Mucosa of rectum (tissue), 2 donors: Measurements from ENCODE around the gene F2R.
A peak's percentile ranks its signal among the peaks of the same experiment; 100 is the strongest.

ENCODE experiments used
- H3K27ac ChIP-seq, 2 donors: one replicate each; pipeline ENCODE4 v1.7.0; 2013; ENCODE audit warnings: inconsistent platforms in 2 of 2, low read depth in 2 of 2, low read length in 2 of 2
- H3K27me3 ChIP-seq, 2 donors: one replicate each; pipeline ENCODE4 v1.7.0; 2013; ENCODE audit warnings: low read length in 2 of 2; ENCODE audit not compliant: control insufficient read depth in 2 of 2, insufficient read depth in 2 of 2
- H3K36me3 ChIP-seq, 2 donors: one replicate each; pipeline ENCODE4 v1.7.0; 2013; ENCODE audit warnings: low read length in 2 of 2; ENCODE audit not compliant: control insufficient read depth in 2 of 2, insufficient read depth in 2 of 2
- H3K4me1 ChIP-seq, 2 donors: one replicate each; pipeline ENCODE4 v1.7.0; 2013; ENCODE audit warnings: low read length in 2 of 2, mild to moderate bottlenecking in 1 of 2; ENCODE audit not compliant: control insufficient read depth in 2 of 2, insufficient read depth in 2 of 2
- H3K4me3 ChIP-seq, 2 donors: one replicate each; pipeline ENCODE4 v1.7.0; 2013; ENCODE audit warnings: low read length in 2 of 2
- H3K9ac ChIP-seq, 2 donors: one replicate each; pipeline ENCODE4 v1.7.0; 2013; ENCODE audit warnings: low read length in 2 of 2, low read depth in 1 of 2, mild to moderate bottlenecking in 1 of 2
- H3K9me3 ChIP-seq, 2 donors: one replicate each; pipeline ENCODE4 v1.7.0; 2013; ENCODE audit warnings: low read length in 2 of 2; ENCODE audit not compliant: control insufficient read depth in 2 of 2
- donor health status: healthy.
- donor health status: Normal muscosa, but diverticular disease.

F2R gene

GRCh38 chr5:76690037-76690679 is 25.8 kb upstream of the F2R start:
- H3K9ac ChIP-seq = no peak overlapping the region
- H3K27me3 ChIP-seq = no peaks in the 10 kb centered on the region
- H3K27ac ChIP-seq = peak overlapping the region in 1 of 2 donors; percentile 23
- H3K4me1 ChIP-seq = peaks cover 4 to 6% of the 10 kb centered on the region in 2 donors
- H3K9me3 ChIP-seq = no peaks in the 10 kb centered on the region
- peaks cover 6 to 17% of the 10 kb centered on the region in 2 donors for H3K36me3 ChIP-seq
- no peak overlapping the region for H3K4me3 ChIP-seq

DNA sequence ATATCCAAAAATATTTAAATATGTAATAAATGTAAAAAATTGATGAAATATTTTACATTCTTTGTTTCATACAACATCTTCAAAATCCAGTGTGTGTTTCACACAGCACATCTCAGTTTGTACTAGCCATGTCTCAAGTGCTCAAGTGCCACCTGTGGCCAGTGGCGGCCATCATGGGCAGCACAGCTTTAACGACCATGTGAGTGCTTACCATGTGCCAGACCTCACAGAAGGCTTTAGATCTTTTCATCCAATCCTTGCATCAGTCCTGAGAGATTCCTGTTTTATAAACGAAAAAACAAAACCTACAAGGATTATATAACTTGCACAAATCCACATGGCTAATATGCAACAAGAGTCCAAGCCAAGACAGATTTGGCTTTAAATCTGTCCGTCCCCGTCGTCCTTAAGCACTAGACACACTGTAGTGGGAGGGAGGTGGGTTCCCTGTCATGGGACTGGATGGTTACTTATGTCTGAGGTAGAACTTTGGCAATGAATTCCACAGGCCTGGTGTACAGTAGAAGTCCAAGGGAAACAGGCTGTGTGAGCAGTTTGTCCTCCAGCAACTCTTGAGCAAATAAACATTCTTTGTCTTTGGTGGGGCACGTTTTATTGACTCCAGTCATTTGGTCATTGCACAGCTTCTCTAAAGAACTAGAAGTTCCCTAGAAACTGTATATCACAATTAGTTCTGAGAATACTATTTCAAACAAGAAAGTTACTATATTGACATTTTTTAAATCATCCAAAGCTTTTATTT is 25.0 kb upstream of the F2R start:
- H3K27me3 ChIP-seq = no peaks in the 10 kb centered on the region
- no peaks in the 10 kb centered on the region for H3K9me3 ChIP-seq
- H3K9ac ChIP-seq = no peak overlapping the region
- peaks cover 8 to 21% of the 10 kb centered on the region in 2 donors for H3K36me3 ChIP-seq
- peaks cover 4 to 6% of the 10 kb centered on the region in 2 donors for H3K4me1 ChIP-seq
- H3K4me3 ChIP-seq = no peak overlapping the region
- H3K27ac ChIP-seq = peak overlapping the region; percentile 52 to 66

DNA sequence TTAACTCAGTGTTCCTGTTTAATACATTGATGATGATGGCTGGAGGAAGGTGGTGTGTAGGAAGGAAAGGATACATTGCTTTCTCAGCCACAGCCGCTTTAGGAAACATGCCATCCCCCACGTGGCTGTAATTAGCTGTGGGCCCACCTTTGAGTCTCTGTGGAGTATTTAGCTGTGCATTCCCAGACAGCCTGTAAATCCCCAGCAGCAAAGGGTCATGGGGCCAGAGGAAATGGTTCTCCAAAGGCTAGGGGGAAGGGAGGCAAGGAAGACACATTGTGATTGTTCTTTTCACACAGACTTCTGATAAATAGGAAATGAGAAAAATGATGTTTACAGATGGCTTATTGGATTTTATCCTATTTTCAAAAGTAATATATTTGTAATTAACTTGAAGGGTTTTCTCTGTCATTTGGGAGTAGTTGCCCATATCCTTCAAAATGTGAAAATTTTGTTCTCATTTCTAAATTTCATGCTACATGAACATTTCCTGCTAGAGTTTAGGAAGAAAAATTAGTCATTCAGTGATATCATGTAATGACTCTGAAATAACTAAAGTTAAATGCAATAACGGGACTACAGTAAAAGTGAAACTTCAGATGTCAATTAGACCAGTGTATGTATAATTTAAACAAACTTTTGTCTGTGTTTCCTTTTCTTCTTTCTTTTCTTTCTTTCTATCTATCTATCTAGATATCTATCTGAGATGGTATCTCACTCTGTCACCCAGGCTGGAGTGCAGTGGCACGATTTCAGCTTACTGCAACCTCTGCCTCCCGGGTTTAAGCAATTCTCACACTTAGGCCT is 24.3 kb upstream of the F2R start:
- Histone ChIP-seq H3K27ac (peak overlapping the region; percentile 52 to 64), H3K9me3 (no peaks in the 10 kb centered on the region), H3K4me1 (peaks cover 4 to 6% of the 10 kb centered on the region in 2 donors), H3K4me3 (no peak overlapping the region), H3K27me3 (no peaks in the 10 kb centered on the region), H3K9ac (no peak overlapping the region), H3K36me3 (peaks cover 13 to 21% of the 10 kb centered on the region in 2 donors)

GRCh38 chr5:76692274-76692540 is 23.7 kb upstream of the F2R start:
- H3K9me3 ChIP-seq = no peaks in the 10 kb centered on the region
- H3K4me1 ChIP-seq = peaks cover 4 to 6% of the 10 kb centered on the region in 2 donors
- H3K36me3 ChIP-seq = peaks cover 13 to 21% of the 10 kb centered on the region in 2 donors
- no peak overlapping the region for H3K4me3 ChIP-seq
- H3K9ac ChIP-seq = no peak overlapping the region
- no peak overlapping the region for H3K27ac ChIP-seq
- no peaks in the 10 kb centered on the region for H3K27me3 ChIP-seq

GRCh38 chr5:76692651-76693050 is 23.3 kb upstream of the F2R start:
- H3K4me1 ChIP-seq = peaks cover 4 to 6% of the 10 kb centered on the region in 2 donors
- peaks cover 13 to 21% of the 10 kb centered on the region in 2 donors for H3K36me3 ChIP-seq
- H3K27ac ChIP-seq = no peak overlapping the region
- H3K9me3 ChIP-seq = no peaks in the 10 kb centered on the region
- no peak overlapping the region for H3K4me3 ChIP-seq
- no peaks in the 10 kb centered on the region for H3K27me3 ChIP-seq
- H3K9ac ChIP-seq = no peak overlapping the region

GRCh38 chr5:76693141-76693540 is 22.8 kb upstream of the F2R start:
- Histone ChIP-seq H3K27me3 (no peaks in the 10 kb centered on the region), H3K27ac (no peak overlapping the region), H3K36me3 (peaks cover 13 to 21% of the 10 kb centered on the region in 2 donors), H3K9me3 (no peaks in the 10 kb centered on the region), H3K4me3 (no peak overlapping the region), H3K9ac (no peak overlapping the region), H3K4me1 (peaks cover 4 to 6% of the 10 kb centered on the region in 2 donors)

- Histone ChIP-seq H3K4me3 (no peak overlapping the region), H3K27ac (no peak overlapping the region), H3K4me1 (peaks cover 4 to 6% of the 10 kb centered on the region in 2 donors), H3K9ac (no peak overlapping the region), H3K36me3 (peaks cover 15 to 21% of the 10 kb centered on the region in 2 donors), H3K9me3 (no peaks in the 10 kb centered on the region), H3K27me3 (no peaks in the 10 kb centered on the region)
These were observed 21.6 kb upstream of the F2R start for GRCh38 chr5:76694317-76694716.

GRCh38 chr5:76695346-76695745 is 20.6 kb upstream of the F2R start:
- Histone ChIP-seq H3K9ac (no peak overlapping the region), H3K9me3 (no peaks in the 10 kb centered on the region), H3K36me3 (peaks cover 15 to 21% of the 10 kb centered on the region in 2 donors), H3K4me1 (peaks cover 4 to 6% of the 10 kb centered on the region in 2 donors), H3K4me3 (no peak overlapping the region), H3K27me3 (no peaks in the 10 kb centered on the region), H3K27ac (no peak overlapping the region)

- Histone ChIP-seq H3K9me3 (no peaks in the 10 kb centered on the region), H3K9ac (no peak overlapping the region), H3K4me3 (no peak overlapping the region), H3K4me1 (peaks cover 0 to 4% of the 10 kb centered on the region in 2 donors), H3K36me3 (peaks cover 18 to 28% of the 10 kb centered on the region in 2 donors), H3K27me3 (no peaks in the 10 kb centered on the region), H3K27ac (no peak overlapping the region)
These were observed 19.7 kb upstream of the F2R start for GRCh38 chr5:76696251-76696650.

- no peaks in the 10 kb centered on the region for H3K4me1 ChIP-seq
- H3K27me3 ChIP-seq = no peaks in the 10 kb centered on the region
- no peak overlapping the region for H3K4me3 ChIP-seq
- peaks cover 28 to 34% of the 10 kb centered on the region in 2 donors for H3K36me3 ChIP-seq
- H3K9me3 ChIP-seq = no peaks in the 10 kb centered on the region
- H3K9ac ChIP-seq = no peak overlapping the region
- no peak overlapping the region for H3K27ac ChIP-seq
These were observed 18.3 kb upstream of the F2R start for GRCh38 chr5:76697670-76698069.
